GM21390 (cell line): ENCODE measurements around the gene SLC19A2.
"Not testable (repeated sequence)": the region's sequence is repeated elsewhere in the genome, so short reads cannot be mapped to it uniquely, and the experiment has no call there.

Experiments
- ATAC-seq: cut with Tn5 transposase; IDR thresholded peaks from one replicate; pipeline ENCODE4 v1.9.1; 2021; ENCODE audit not compliant: unreplicated experiment

Gene SLC19A2, protein sequence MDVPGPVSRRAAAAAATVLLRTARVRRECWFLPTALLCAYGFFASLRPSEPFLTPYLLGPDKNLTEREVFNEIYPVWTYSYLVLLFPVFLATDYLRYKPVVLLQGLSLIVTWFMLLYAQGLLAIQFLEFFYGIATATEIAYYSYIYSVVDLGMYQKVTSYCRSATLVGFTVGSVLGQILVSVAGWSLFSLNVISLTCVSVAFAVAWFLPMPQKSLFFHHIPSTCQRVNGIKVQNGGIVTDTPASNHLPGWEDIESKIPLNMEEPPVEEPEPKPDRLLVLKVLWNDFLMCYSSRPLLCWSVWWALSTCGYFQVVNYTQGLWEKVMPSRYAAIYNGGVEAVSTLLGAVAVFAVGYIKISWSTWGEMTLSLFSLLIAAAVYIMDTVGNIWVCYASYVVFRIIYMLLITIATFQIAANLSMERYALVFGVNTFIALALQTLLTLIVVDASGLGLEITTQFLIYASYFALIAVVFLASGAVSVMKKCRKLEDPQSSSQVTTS

DNA sequence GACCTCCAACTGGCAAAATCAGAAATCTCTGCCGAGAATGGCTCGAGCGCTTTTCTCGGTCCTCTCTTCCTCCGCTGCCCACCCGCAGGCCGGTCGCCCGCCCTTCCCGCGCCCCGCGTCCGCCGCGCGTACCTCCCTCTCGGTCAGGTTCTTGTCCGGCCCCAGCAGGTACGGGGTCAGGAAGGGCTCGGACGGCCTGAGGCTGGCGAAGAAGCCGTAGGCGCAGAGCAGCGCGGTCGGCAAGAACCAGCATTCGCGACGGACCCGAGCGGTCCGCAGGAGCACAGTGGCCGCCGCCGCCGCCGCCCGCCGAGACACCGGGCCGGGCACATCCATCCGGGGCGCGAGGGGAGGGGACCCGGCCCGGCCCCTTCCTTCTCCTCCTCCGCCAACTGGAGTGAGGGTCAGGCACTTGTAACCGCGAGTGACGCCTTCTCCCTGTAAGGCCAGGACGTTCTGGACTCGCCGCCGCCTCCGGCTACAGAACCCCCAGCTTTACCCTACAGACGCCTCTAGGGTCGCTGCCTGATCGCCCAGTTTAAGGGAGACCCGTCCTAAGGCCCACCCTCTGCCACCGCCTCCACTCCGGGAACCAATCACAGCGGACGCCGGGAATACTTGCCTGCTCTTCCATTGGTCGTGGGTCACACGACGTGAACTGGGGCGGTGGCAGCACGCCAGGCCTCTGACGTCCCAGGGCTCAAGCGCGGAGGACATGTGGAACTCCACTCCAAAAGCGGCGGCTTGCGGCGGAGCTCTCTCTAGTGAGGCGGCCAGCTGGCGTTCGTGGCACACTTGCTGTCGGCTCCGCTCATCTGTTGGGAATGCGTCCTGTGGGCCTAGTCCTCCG lies at the start of gene SLC19A2:
Gene SLC19A2, minus strand, starts transcription at position 514 of the 850 bp plus-strand sequence. Its CDS starts 178 bp downstream, at position 336.
- peak; percentile 98 for ATAC-seq

DNA sequence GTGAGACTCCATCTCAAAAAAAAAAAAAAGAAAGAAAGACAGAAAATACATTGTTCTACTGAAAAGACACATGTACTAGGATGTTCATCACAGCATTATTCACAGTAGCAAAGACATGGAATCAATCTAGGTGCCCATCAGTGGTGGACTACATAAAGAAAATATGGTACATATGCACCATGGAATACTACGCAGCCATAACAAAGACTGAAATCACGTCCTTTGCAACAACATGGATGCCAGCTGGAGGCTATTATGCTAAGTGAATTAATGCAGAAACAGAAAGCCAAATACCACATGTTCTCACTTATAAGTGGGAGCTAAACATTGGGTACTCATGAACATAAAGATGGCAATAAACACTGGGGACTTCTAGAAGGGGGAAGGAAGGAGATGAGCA lies 48.9 kb upstream of the SLC19A2 start:
- no peak for ATAC-seq

DNA sequence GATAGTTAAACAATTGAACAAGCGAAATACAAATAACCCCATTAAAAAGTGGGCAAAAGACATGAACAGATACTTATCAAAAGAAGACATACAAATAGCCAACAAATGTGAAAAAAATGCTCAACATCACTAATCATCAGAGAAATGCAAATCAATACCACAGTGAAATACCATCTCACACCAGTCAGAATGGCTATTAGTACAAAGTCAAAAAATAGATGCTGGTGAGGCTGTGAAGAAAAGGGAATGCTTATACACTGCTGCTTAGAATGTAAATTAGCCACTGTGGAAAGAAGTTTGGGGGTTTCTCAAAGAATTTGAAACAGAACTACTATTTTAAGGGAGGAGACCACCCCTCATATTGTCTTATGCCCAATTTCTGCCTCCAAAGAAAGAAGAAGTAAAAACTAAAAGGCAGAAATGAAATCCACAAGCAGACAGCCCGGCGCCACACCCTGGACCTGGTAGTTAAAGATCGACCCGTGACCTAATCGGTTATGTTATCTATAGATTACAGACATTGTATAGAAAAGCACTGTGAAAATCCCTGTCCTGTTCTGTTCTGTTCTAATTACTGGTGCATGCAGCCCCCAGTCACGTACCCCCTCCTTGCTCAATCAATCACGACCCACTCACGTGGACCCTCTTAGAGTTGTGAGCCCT lies 47.9 kb upstream of the SLC19A2 start:
- ATAC-seq = not testable (repeated sequence)

DNA sequence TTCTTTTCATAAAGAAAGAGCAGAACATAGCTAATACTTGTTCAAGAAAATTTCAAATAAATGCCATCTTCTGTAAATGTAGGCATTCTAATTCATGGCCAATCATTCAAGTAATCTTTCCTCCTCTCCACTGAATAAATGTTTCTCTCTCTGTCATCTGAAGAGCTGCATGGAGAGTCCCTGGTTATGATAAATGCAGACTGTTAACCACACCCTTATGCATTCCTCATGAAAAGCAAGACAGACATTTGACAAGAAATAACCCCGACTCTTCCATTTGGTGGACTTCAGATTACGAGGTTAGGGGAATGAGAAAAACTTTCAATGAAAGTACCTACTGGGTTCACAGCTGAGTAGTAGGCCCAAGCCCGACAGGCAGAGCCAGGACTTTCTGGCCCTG lies 44.7 kb upstream of the SLC19A2 start:
- ATAC-seq = no peak

DNA sequence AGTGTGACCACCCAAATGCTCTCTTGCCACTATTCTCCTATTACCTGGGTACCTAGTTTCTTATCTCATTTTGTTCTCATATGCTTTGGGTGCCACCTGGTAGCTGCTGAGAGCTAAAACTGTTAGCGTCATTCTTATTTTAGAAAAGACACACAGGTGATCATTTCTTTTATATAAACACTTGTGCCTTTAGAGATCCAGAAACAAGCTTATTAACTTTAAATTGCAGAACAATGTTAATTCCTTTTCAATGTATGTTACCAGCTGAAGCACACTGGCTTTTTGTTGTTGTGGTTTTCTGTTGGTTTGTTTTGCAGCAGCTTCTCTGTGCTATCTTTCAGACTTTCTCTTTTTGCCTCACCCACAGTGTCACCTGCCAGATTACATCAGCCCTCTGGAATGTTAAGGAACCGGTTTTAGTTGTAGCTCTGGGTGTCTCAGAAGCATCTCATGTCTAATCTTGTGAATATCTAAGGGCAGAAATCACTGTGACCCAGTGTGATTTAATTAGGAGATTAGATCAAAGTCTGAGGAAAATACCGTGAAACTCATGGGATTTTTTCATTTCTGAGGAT lies 43.4 kb upstream of the SLC19A2 start:
- ATAC-seq = no peak

DNA sequence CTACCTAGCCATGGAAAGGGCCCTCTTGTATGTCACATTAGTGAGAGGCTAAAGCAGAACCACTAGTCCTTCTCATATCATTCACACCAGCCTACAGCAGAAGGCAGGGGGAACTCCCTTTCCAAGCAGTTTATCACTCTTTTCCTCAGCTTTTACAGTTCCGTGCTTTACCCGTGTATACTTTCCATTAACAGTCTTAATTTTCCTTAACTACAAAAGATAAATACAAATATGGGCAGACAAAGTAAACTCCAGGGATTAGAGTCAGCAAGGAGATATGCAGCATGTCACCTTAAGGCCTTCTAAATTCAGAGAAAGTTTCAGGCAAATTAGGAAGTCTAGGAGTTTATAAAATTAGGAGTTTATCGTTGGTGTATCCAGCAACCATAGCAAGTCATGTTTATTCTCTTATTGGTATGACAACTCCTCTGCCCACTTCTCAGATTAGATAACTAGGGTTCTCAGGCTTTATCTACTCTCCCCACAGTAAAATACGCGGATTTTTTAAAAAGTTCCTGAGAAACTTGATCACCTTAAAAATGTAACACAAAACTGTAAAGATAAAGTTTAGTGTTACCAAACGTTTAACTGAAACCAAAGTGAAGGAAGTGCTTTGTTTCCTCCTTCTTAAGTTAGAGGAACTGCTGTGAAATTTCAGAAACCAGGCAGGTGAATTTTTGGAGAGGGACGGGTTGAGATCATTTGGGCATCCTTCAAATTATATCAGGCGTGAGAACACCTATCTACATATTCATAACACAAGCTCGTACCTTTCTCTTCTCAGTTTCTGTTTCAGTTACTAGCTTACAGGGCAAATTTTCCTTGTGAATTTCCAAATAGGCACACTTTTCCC lies 42.7 kb upstream of the SLC19A2 start:
- ATAC-seq = no peak

DNA sequence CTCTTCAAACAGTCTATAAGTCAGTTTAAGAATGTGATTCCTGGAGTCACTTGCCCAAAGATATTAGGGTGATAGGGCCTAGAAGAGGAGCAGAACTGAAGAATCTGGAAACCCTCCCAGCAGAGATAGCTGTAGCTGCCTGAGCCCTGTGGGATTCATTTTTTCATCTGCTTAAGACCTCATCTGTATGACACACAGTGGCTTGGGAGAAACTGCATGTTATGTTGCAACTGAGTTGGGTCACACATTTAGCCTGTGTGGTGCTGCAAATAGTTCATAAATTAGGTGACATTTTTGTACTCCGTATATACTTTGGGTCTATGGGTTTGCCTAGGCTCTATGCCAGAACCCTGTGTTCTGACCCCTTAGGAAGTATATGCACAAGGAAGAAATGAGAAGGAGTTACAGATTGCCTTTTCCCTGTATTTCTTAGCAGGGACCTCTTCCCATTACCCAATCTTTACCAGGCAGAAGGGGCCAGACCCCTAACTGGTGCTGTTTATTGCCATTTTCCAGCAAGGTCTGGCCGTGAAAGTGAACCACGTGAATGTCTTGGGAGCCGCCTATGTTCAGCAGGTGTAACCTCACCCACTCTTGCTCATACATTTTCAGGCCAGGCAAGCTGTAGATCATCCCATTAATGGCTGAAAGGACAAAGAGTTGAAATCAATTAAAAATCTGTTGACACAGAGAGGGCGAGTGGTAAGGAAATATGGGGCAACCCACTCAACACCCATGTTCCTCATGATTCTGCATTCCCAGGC lies 41.9 kb upstream of the SLC19A2 start:
- ATAC-seq = no peak

DNA sequence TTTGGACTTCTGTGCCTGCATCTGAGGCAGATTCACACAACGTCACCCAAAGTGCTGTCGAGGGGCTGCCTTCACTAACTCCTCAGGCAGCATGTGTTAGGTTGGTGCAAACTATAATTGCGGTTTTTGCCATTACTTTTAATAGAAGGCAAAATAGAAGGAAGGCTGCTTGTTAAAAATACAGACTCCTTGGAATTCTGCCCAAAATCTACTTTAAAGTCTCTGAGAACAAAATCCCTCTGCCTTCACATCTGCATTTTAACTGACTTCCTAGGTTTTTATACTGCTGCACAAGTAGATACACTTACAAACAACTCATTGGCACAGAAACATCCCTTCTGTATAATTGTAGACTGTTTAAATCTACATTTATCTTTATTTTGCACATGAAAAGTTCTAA lies 41.3 kb upstream of the SLC19A2 start:
- ATAC-seq = no peak

DNA sequence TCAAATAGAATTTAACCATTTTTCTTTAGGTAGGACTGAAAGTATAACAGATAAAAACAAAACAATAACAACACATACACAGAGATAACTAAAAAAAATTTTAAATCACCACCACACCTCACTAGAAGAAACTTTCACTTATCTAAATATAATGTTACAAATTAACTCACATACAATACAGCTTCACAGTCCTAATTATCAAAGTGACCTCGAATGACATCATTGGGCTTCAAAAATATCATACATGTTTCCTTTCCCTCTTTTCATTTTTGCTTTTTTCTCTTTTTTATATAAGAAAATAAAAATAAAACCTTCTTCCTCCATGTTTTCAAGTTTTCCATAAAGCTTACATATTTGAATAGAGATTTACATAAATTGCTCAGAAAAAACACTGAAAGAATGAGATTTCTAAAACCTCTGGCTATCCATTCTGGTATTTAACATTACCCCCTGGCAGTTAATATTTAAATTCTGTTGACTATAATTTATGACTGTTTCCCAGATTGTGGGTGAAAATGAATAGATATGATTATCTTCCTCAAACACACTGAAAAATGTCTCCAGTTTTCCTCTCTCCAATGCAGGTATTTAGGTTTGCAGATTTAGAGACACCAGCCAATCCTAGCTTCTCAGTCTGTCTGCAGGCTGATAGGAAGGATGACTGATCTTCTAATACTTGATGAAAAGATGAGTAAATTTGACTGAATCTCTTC lies 40.5 kb upstream of the SLC19A2 start:
- no peak for ATAC-seq

DNA sequence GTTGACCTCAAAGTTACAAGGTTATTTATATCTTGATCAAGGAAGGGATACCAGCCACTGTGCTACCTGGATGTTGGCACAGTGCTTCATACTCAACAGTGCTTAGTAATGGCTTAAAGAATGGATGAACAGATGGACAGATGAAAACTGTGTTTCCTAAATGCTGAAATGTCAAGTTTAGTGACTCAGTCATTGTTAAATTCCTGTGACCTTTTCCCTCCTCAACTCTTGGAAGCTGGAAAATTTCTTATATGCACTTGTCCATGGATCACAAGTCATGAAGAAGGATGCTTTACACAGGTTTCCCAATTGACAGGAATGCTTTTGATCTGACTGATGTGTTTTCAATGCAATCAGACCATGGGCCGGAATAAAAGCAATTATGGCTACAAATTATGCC lies 39.6 kb upstream of the SLC19A2 start:
- ATAC-seq = no peak

DNA sequence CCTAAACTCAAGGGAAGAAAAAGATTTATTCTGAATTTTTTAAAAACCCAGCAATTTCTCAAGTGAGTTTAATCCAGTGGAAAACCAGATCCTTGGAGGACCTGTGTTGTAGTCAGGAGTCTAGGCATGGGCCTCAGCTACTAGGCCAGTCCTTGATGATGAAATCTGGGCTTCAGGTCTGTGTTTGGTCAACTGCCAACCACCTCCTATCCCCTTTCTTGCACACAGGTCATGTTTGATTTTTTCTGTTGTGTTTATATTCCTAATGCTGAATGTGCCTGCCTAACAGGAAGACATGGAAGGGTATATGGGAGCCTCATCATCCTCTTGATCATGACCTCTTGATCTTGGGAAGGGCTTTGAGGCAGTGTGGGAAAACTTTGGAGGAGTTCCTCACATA lies 38.2 kb upstream of the SLC19A2 start:
- no peak for ATAC-seq

DNA sequence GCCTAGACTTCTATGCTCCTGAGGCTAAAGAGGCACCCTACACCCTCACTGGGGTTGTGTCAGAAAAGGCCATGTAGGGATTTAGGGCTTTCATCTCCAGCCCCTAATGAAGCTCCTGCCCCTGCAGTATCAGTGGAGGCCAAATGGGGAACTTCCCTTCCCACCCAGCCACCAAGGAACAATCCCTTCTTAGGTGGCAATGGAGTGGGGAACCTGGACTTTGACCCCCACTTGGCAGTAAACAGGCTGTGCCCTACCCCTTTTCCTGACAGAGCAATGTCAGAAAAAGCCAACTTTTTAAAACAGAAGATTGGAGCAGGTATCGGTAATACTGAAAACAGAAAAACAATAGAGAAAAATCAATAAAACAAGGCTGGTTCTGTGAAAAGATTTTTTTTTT lies 35.5 kb upstream of the SLC19A2 start:
- no peak for ATAC-seq

DNA sequence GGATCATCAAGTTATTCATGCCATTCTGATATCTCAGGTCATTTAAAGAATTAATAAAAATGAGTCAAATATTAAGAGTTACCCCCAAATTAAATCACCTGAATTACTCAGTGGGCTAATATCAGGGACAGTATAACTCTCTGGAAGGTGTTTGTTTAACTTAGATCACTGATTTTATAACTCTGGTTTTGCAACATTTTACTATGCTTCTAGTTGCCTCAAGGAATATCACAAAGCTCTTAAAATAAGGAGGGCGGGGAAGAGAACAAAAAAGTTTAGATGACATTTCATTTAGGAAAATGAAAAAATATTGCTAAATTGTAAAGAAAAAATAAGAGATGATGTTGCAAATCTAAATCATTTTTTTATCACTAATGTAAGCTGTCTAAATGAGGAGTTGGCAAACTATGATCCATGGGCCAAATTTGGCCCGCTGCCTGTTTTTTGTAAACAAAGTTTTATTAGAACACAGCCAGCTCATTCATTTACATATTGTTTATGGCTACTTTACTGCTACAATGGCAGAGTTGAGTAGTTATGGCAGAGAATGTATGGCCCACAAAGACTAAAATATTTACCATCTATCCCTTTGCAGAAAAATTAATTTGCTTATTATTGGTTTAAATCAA lies 31.9 kb upstream of the SLC19A2 start:
- ATAC-seq = no peak

DNA sequence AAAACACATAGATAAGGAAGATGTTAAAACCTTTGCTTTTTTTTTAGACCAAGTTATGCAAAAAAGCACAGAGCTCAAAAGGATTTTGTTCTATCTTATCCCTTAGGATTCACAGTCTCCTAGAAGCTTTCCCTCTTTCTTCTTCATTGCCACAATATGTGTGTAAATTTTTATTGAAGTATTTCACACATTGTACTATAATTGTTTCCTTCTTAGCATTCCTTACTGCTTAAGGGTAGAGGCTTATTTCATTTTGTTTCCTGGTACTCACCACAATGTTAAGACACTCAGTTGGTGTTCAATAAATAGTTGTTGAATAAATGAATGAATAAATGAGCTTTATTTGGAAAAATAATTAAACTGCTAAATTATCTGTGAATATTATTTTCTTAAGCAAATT lies 29.9 kb upstream of the SLC19A2 start:
- no peak for ATAC-seq

DNA sequence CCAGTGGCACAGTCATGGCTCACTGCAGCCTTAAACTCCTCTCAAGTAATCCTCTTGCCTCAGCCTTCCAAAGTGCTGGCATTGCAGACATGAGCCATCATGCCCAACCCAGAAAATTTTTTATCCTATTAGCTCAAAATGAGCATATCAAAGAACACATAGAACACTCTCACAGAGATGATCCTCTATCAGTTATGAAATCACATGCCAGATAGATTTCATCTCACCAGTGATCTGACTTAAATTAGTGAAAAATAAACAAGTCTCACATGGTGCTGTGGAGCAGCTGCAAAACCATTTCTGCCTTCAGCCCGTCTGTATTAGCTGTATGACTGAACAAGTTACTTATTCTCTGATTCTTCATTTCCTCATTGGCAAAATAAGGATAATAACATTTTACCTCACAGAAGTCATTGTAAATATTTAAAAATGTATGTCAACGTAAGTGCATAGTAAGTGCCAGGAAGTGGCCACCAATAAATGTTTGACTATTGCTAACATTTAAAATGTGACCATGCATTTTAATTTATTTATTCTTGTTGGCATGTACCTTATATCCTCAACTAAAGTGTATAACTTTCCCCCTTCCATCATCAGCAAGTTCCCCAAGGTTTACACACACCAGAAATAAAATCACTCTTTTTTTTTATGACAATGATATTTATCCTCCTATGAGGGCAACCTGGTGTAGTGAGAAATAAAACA lies 29.0 kb upstream of the SLC19A2 start:
- no peak for ATAC-seq

DNA sequence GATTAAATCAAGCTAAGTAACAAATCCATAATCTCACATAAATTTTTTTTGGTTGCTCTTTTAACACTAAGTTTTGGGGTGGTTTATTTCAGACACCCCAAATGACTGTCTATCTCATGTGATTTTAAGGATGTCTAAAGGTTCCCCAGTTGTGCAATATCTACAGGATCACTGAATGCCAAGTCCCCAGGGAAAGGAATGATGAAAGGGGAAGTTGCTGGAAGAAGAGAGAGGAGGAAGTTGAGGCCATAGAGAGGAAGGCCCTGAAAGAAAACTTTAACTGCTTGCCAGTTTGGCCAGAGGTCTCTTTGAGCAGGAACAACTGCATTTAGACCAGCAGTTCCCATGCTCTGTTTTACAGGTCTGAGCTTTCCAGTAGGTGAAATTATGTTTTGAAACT lies 27.5 kb upstream of the SLC19A2 start:
- no peak for ATAC-seq

DNA sequence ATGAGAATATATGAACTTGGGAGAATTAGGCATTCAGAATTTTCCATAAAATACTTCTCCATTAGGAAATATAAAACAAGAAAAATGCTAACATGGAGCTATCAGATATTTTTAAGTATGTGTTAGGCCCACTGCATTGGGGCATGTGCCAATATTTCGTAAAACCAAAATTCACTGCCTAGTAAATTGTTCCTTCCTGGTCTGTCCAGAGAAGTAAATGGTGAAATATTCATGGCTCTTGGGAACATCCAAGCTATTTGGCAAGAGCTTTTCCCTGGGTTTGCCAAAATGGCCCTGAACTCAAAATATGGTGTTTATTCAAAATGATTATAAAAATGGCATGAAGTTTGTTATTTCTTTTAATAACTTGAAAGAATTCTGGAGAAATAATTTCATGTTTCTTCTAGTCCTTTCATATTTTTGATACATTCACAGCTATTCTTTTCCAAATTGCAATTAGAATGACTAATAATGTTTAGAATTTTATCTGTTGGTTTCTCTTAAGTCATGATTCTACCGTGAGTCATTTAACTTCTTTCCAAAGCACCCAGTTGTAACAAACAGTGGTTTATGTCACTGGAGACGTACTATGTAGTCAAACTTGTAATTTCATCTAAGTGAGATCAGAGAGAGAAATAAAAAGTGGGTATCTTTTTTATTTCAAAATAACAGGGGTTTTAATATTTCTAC lies 25.7 kb upstream of the SLC19A2 start:
- ATAC-seq = no peak
